Measurements from ENCODE around the gene OPRM1.

- TF ChIP-seq CTCF (IDR thresholded peaks at IDR 0.05) (no peak), POLR2AphosphoS5 (IDR thresholded peaks at IDR 0.05) (no peak)
Measured at GRCh38 chr6:154125421-154125820, 86.4 kb downstream of the OPRM1 start.

Measured in breast epithelium (tissue), 3 donors.